HepG2 (cell line): ENCODE measurements around the gene RABL6. TPM values are rescaled to one million over a fixed set of nuclear protein-coding genes. Genes with fewer than 3 reads are reported as not detected.

Source experiments
- FOXA3 ChIP-seq: IDR thresholded peaks from 2 replicates; pipeline ENCODE4 v1.6.1; 2016; ENCODE audit warnings: missing genetic modification reagents, missing compliant biosample characterization
- GABPA ChIP-seq, 2 experiments: IDR thresholded peaks; 2 replicates each; pipeline ENCODE4 v1.6.1; 2011 to 2016; ENCODE audit warnings: low read depth in 2 of 2, low read length in 1 of 2, missing biosample characterization in 1 of 2, missing genetic modification characterization in 1 of 2
- JDP2 ChIP-seq: sonication (generic); formaldehyde crosslinking; IDR thresholded peaks from 2 replicates; pipeline ENCODE4 v1.8.1; 2022; ENCODE audit warnings: missing genetic modification reagents, borderline replicate concordance
- KDM4B ChIP-seq: sonication (generic); formaldehyde crosslinking; IDR thresholded peaks from 2 replicates; pipeline ENCODE4 v1.4.0; 2020; ENCODE audit warnings: missing genetic modification reagents
- KLF12 ChIP-seq: sonication (generic); formaldehyde crosslinking; IDR thresholded peaks from 2 replicates; pipeline ENCODE4 v1.4.0; 2020; ENCODE audit warnings: missing genetic modification reagents, borderline replicate concordance
- TARDBP ChIP-seq: sonication (generic); formaldehyde crosslinking; IDR thresholded peaks from 2 replicates; pipeline ENCODE4 v1.8.0; 2022; ENCODE audit warnings: mild to moderate bottlenecking, missing genetic modification reagents
- polyA plus RNA-seq, 8 experiments: library from polyadenylated mRNA; depleted of rRNA in 3 of 8; stranded (reverse) in 7 of 8; unstranded in 1 of 8; fragments of >200 nt; fragmentation: Illumina TruSeq in 4 of 8; extraction: Trizol in 4 of 8; gene quantifications; 2 replicates each; pipeline versions ENCODE4 v1.2.1 to v1.2.3, GENCODE V29; 2011 to 2016; ENCODE audit warnings: low read depth in 4 of 8, missing spikeins in 1 of 8, mixed read lengths in 1 of 8; ENCODE audit not compliant: insufficient read depth in 1 of 8
- total RNA-seq, 5 experiments: library from RNA; depleted of rRNA; stranded (reverse); fragments of >200 nt; fragmentation: Illumina TruSeq; extraction: Trizol; gene quantifications; 2 replicates each; pipeline ENCODE4 v1.2.3, GENCODE V29; 2016; ENCODE audit warnings: low read depth in 1 of 5
- TF ChIP-seq, protein P1 (sequence below): sonication (generic); formaldehyde crosslinking; IDR thresholded peaks from 2 replicates; pipeline ENCODE4 v1.9.0; 2021; ENCODE audit warnings: missing genetic modification reagents, borderline replicate concordance
- TF ChIP-seq, protein P2 (sequence below): sonication (generic); formaldehyde crosslinking; IDR thresholded peaks from 2 replicates; pipeline ENCODE4 v1.4.0; 2020; ENCODE audit warnings: mild to moderate bottlenecking, low read depth, missing genetic modification reagents
- TF ChIP-seq, protein P3 (sequence below): sonication (generic); formaldehyde crosslinking; IDR thresholded peaks from 2 replicates; pipeline ENCODE4 v1.5.1; 2020; ENCODE audit warnings: mild to moderate bottlenecking, missing genetic modification reagents, borderline replicate concordance
- TF ChIP-seq, protein P4 (sequence below): sonication (generic); formaldehyde crosslinking; IDR thresholded peaks from 2 replicates; pipeline ENCODE4 v1.5.1; 2020; ENCODE audit warnings: mild to moderate bottlenecking, missing genetic modification reagents
- TF ChIP-seq, protein P5 (sequence below), 2 experiments: sonication (generic) in 1 of 2; formaldehyde crosslinking in 1 of 2; IDR thresholded peaks; 2 replicates each; pipeline versions ENCODE4 v1.5.1 to v1.6.1; 2011 to 2020; ENCODE audit warnings: borderline replicate concordance in 1 of 2, low read depth in 1 of 2, low read length in 1 of 2, mild to moderate bottlenecking in 1 of 2, missing genetic modification reagents in 1 of 2, moderate library complexity in 1 of 2

RABL6 gene
- total and polyA plus RNA-seq, 2 of the 13 experiments (the other 11 are each of a cell fraction or from before 2014, with no cell fraction given), result 81.5 to 125 TPM

DNA sequence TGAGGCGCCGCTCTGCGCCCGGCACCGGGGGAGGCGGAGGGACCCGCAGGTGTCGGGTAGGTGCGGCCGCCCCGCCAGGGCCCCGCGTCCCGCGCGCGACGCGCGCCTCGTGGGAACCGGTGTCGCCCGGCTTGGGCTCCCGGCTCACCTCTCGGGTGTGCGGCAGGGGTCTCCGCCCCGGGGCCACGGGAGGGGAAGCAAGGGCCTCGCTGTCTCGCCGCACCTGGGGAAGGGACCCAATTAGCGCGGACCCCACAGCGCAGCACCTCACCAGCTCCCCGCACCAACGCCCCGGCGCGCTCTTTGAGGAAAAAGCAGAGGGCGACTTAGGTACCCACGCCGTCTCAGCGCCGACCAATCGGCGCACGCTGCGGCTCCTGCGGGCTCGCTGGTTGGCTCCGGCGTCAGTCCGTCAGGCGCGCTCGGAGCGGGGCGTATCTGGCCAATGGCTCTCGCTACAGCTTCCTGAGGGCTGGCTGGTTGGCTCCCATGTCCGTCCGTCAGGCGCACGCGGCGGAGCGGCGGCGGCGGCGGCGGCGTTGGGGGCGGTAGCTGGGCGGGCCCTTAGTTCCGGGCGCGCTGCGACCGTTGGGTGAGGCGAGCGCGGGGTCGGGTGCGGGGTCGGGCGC, 78.3 kb downstream of the RABL6 start, which contains the start of gene TRAF2 (continued):
- TF ChIP-seq, protein P1, sequence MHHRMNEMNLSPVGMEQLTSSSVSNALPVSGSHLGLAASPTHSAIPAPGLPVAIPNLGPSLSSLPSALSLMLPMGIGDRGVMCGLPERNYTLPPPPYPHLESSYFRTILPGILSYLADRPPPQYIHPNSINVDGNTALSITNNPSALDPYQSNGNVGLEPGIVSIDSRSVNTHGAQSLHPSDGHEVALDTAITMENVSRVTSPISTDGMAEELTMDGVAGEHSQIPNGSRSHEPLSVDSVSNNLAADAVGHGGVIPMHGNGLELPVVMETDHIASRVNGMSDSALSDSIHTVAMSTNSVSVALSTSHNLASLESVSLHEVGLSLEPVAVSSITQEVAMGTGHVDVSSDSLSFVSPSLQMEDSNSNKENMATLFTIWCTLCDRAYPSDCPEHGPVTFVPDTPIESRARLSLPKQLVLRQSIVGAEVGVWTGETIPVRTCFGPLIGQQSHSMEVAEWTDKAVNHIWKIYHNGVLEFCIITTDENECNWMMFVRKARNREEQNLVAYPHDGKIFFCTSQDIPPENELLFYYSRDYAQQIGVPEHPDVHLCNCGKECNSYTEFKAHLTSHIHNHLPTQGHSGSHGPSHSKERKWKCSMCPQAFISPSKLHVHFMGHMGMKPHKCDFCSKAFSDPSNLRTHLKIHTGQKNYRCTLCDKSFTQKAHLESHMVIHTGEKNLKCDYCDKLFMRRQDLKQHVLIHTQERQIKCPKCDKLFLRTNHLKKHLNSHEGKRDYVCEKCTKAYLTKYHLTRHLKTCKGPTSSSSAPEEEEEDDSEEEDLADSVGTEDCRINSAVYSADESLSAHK (CRISPR knock-in tag), result no peak
- TF ChIP-seq TARDBP (CRISPR knock-in tag) (no peak), KLF12 (CRISPR knock-in tag) (peak; percentile 28; the same call in 1 of the 2 replicates), GABPA (IDR thresholded peaks at IDR 0.05; ENCODE audit: low read depth, low read length) (no peak), GABPA (CRISPR knock-in tag; IDR thresholded peaks at IDR 0.05; ENCODE audit: low read depth) (peak; percentile 41; the same call in 1 of the 2 replicates), KDM4B (CRISPR knock-in tag) (no peak), FOXA3 (CRISPR knock-in tag) (peak; percentile 23; the same call in 1 of the 2 replicates), JDP2 (CRISPR knock-in tag) (no peak)
- TF ChIP-seq, protein P2, sequence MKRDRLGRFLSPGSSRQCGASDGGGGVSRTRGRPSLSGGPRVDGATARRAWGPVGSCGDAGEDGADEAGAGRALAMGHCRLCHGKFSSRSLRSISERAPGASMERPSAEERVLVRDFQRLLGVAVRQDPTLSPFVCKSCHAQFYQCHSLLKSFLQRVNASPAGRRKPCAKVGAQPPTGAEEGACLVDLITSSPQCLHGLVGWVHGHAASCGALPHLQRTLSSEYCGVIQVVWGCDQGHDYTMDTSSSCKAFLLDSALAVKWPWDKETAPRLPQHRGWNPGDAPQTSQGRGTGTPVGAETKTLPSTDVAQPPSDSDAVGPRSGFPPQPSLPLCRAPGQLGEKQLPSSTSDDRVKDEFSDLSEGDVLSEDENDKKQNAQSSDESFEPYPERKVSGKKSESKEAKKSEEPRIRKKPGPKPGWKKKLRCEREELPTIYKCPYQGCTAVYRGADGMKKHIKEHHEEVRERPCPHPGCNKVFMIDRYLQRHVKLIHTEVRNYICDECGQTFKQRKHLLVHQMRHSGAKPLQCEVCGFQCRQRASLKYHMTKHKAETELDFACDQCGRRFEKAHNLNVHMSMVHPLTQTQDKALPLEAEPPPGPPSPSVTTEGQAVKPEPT (CRISPR knock-in tag), result no peak
- TF ChIP-seq, protein P3, sequence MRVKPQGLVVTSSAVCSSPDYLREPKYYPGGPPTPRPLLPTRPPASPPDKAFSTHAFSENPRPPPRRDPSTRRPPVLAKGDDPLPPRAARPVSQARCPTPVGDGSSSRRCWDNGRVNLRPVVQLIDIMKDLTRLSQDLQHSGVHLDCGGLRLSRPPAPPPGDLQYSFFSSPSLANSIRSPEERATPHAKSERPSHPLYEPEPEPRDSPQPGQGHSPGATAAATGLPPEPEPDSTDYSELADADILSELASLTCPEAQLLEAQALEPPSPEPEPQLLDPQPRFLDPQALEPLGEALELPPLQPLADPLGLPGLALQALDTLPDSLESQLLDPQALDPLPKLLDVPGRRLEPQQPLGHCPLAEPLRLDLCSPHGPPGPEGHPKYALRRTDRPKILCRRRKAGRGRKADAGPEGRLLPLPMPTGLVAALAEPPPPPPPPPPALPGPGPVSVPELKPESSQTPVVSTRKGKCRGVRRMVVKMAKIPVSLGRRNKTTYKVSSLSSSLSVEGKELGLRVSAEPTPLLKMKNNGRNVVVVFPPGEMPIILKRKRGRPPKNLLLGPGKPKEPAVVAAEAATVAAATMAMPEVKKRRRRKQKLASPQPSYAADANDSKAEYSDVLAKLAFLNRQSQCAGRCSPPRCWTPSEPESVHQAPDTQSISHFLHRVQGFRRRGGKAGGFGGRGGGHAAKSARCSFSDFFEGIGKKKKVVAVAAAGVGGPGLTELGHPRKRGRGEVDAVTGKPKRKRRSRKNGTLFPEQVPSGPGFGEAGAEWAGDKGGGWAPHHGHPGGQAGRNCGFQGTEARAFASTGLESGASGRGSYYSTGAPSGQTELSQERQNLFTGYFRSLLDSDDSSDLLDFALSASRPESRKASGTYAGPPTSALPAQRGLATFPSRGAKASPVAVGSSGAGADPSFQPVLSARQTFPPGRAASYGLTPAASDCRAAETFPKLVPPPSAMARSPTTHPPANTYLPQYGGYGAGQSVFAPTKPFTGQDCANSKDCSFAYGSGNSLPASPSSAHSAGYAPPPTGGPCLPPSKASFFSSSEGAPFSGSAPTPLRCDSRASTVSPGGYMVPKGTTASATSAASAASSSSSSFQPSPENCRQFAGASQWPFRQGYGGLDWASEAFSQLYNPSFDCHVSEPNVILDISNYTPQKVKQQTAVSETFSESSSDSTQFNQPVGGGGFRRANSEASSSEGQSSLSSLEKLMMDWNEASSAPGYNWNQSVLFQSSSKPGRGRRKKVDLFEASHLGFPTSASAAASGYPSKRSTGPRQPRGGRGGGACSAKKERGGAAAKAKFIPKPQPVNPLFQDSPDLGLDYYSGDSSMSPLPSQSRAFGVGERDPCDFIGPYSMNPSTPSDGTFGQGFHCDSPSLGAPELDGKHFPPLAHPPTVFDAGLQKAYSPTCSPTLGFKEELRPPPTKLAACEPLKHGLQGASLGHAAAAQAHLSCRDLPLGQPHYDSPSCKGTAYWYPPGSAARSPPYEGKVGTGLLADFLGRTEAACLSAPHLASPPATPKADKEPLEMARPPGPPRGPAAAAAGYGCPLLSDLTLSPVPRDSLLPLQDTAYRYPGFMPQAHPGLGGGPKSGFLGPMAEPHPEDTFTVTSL (CRISPR knock-in tag), result no peak
- TF ChIP-seq, protein P4, sequence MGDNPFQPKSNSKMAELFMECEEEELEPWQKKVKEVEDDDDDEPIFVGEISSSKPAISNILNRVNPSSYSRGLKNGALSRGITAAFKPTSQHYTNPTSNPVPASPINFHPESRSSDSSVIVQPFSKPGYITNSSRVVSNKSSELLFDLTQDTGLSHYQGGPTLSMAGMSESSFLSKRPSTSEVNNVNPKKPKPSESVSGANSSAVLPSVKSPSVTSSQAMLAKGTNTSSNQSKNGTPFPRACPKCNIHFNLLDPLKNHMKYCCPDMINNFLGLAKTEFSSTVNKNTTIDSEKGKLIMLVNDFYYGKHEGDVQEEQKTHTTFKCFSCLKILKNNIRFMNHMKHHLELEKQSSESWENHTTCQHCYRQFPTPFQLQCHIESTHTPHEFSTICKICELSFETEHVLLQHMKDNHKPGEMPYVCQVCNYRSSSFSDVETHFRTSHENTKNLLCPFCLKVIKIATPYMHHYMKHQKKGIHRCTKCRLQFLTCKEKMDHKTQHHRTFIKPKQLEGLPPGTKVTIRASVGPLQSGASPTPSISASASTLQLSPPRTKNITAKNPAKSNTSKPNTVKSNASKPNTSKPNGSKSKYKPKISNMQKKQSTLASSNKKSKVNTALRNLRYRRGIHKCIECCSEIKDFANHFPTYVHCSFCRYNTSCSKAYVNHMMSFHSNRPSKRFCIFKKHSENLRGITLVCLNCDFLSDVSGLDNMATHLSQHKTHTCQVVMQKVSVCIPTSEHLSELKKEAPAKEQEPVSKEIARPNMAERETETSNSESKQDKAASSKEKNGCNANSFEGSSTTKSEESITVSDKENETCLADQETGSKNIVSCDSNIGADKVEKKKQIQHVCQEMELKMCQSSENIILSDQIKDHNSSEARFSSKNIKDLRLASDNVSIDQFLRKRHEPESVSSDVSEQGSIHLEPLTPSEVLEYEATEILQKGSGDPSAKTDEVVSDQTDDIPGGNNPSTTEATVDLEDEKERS, result no peak
- TF ChIP-seq, protein P5, sequence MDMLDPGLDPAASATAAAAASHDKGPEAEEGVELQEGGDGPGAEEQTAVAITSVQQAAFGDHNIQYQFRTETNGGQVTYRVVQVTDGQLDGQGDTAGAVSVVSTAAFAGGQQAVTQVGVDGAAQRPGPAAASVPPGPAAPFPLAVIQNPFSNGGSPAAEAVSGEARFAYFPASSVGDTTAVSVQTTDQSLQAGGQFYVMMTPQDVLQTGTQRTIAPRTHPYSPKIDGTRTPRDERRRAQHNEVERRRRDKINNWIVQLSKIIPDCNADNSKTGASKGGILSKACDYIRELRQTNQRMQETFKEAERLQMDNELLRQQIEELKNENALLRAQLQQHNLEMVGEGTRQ (IDR thresholded peaks at IDR 0.05; ENCODE audit: low read depth, low read length), result no peak
- TF ChIP-seq, protein P5 (CRISPR knock-in tag; IDR thresholded peaks at IDR 0.05; ENCODE audit: borderline replicate concordance), result no peak
